Bone marrow (tissue), 2 donors: ENCODE data around the gene MAFG.
A peak's percentile ranks its signal among the peaks of the same experiment; 100 is the strongest.

Source experiments
- DNase-seq, 2 donors: peaks; one replicate each; lab custom pipeline; 2025; lab: John Stamatoyannopoulos, UW

MAFG gene

DNA sequence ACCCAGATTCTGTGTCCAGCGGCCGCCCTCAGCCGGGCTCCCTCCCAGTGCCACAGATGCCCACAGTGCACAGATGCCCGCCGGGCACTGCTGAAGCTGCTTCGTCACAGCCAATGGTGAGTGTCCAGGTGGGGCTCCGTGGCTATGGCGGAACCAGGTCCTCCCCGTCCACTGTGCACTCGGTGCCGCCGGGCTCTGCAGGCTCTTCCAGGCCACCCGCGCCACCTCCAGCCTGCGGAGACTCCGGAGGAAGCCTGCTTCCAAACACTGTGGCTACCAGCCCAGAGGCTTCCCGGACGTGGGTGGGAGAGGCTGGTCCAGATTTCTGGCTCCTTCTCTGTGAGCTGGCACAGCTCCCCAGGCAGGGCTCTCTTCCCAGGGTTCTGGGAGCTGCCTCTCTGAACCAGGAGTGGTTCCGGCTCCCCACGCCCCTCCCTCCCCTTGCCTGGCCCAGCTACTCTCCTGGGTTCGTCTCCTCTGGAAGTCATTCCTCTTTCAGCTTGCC is 12.4 kb upstream of the MAFG start:
- no peak for DNase-seq

GRCh38 chr17:81939218-81939617 is 11.7 kb upstream of the MAFG start:
- DNase-seq = no peak

GRCh38 chr17:81935709-81936084 is 8.2 kb upstream of the MAFG start:
- no peak for DNase-seq

DNA sequence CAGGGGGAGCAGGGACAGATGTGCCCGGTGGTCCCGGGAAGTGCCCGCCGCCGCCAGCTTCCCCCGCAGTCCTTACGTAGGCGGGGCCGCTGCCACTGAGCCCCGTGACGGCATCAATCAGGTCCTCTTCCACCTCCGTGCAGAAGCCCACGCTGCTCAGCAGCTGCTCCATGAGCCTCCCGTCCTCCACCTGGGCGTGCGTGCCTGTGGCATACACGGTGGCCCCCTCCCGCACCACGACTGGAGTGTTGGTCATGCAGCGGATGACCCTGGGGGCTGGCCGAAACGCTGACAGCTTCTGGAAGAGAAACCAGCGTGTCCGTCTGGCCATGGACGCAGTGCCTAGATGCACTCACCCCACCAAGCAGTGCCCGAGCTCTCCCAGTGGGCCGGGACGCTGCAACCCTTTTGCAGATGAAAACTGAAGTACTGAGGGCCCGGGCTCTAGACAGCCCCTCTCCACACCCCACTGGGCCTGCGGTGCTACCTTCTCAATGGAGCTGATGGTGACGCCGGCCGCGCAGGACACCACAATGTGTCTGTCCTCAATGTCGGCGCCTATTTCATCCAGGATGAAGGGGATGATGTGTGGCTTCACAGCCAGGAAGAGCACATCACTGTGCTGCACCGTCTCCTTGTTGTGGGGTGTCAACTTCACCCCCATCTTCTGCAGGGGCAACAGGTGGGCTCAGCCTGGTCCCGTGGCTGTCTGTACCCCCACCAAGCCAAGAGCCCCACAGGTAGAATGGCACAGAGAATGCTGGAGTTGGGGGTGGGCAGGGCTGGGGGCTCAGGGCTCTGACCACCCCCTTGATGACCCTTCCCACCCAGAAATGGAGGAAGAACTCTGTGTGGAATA is 7.5 kb upstream of the MAFG start:
- DNase-seq = no peak

- no peak for DNase-seq
These were observed 6.7 kb upstream of the MAFG start for GRCh38 chr17:81934098-81934757.

GRCh38 chr17:81933178-81933699 is 5.7 kb upstream of the MAFG start:
- no peak for DNase-seq

- DNase-seq = no peak
These were observed 4.9 kb upstream of the MAFG start for GRCh38 chr17:81932333-81932983.

DNA sequence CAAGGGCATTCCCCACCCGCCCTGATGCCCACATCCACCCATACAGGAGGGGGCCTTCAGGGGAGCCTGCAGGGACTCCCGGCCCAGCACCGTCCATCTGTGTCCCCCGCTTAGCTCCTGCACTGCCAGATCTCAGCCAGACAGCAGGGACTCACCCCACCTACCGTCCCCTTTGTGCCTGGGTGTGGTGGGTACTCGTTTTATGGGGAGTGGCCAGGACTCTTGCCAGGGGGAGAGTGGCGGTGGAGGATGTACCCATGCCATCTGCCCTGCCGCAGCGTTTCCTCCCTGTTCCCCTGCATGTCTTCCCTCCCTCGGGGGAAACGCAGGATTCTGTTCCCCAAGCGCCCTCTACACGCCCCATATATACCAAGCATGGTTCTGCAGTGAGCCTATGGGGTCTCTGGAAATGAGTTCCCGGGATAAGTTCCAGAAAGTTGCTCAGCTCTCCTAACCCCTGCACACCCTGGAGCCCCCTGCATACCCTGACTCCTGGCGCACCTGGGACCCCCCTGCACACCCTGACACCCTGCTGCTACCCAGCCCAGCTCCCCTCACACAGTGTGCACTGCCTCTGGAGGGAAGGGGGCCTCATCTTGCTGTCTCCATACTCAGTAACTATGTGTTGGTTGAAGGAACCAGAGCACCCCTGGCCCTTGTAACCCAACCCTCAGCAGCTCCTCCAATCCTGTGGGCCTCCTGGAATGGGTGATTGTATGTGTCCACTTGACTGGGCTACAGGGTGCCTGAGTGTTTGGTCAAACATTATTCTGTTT is 4.2 kb upstream of the MAFG start:
- DNase-seq = peak in 1 of 2 donors; percentile 12

DNA sequence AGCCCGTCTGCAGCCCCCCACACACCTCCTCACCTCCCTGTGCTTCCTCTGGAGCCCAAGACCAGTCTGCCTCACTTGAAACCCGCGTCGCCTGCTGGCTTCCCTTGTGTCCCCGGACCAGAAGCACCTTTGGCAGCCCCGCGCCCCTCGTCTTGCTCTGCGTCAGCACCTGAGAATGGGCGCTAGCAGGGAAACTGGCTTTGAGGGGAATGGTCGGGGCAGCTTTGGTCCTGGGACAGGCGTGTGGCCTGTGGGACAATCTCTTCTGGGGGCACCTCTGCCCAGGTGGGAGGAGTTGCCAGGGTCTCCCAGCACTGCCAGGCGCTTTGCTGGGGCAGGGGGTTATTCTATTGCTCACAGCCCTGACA is 3.6 kb upstream of the MAFG start:
- DNase-seq = no peak

- no peak for DNase-seq
These were observed 2.9 kb upstream of the MAFG start for GRCh38 chr17:81930142-81931125.

DNA sequence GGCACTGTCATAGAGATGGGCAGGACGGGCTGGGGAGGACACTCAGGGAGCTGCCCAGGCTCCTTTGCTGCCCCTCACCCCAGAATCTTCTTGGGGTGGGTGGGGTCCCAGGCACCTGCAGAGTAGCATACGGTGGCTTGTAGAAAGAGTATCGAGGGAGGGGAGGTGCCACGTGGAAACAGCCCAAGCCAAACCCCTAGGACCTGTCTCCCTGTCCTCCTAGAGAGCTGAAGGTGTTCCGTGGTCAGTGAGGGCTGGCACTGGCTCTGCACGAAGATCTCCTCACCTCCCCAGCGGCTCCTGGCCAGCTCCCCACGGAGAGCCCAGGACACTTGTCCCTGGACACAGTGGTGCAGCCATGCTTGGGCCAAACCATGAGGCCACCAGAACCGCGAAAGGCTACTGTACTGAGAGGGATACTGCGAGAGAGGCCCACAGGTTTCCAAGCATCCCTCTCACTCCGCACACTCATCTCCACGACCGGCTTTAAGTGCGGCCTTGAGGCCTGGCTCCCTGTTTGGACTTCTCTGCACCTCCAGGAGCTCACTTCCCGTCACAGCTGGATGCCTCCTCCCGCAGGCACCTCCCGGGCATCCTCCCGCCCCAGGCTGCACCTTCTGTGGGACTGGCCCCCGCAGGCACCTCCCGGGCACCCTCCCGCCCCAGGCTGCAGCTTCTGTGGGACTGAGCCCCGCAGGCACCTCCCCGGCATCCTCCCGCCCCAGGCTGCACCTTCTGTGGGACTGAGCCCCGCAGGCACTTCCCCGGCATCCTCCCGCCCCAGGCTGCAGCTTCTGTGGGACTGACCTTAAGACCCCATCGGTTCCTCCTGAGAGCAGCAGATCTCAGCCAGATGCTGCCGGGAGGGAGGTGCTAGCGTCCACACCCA is 2.0 kb upstream of the MAFG start:
- no peak for DNase-seq

- DNase-seq = no peak
These were observed 1.2 kb upstream of the MAFG start for GRCh38 chr17:81928544-81929252.

GRCh38 chr17:81927152-81927652 is 333 bp downstream of the MAFG start:
- DNase-seq = peak in 1 of 2 donors; percentile 54

GRCh38 chr17:81926451-81927151 is 934 bp downstream of the MAFG start:
- peak; percentile 69 to 70 for DNase-seq

GRCh38 chr17:81925860-81926450 is 1.6 kb downstream of the MAFG start:
- DNase-seq = no peak

- DNase-seq = no peak
These were observed 2.7 kb downstream of the MAFG start for GRCh38 chr17:81924557-81925532.
